ENCODE data around the gene CD6.
"Not testable (repeated sequence)": the region's sequence is repeated elsewhere in the genome, so short reads cannot be mapped to it uniquely, and the experiment has no call there.

CD6 gene

DNA sequence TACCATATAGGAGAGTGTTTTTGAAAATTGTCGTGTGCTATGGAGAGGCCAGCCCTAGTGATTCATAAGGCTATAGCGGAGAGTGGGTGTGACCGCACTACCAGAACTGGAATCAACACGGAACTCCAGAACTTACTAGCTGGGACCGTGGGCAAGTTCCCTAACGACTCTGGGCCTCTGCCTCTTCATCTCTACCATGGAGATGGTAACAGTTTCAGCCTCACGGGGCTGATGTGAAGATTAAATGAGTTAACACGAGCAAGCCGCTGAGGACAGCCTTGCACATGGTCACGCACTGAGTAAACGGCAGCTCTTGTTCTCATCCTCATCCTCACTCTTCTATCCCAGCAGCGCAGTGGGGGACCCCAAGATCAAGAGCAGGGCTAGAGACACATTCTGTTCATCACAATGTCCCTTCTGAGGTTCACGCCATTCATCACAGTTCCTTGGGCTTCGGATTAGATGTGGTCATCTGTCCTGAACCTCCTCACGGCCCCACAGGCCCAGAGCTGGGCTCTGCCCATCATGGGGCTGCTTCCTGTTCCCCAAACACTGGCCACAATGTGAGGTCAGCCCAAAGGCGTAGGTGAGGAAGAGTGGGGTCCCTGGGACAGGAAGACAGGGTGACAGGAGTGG, 83.6 kb downstream of the CD6 start:
- H3K4me3 ChIP-seq (ENCODE audit: low read length): no peak overlapping the region
- no peaks in the 10 kb centered on the region for H3K36me3 ChIP-seq (ENCODE audit: control insufficient read depth, insufficient read depth, low read length)
- no peaks in the 10 kb centered on the region for H3K4me1 ChIP-seq (ENCODE audit: control insufficient read depth, insufficient read depth, low read length)
- H3K27ac ChIP-seq (ENCODE audit: low read depth, low read length): no peak overlapping the region
- no peak overlapping the region for H3K9ac ChIP-seq (ENCODE audit: low read length)
- H3K27me3 ChIP-seq (ENCODE audit: control insufficient read depth, insufficient read depth, low read length): no peaks in the 10 kb centered on the region

DNA sequence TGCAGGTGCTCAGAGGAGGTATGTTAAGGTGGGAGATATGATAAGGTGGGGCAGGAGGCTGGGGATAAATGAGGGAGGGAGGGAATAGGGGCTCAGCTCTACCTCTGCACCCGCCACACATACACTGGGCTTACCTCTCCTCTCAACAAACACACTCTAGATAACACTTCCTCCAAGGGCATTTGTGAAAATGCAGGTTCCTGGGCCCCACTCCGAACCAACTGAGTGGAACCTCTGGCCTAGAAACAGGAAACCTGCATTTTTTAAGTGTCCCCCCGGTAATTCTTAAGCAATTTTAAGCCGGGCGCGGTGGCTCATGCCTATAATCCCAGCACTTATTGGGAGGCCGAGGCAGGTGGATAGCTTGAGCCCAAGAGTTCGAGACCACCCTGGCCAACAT, 84.3 kb downstream of the CD6 start:
- no peak overlapping the region for H3K9ac ChIP-seq (ENCODE audit: low read length)
- no peaks in the 10 kb centered on the region for H3K36me3 ChIP-seq (ENCODE audit: control insufficient read depth, insufficient read depth, low read length)
- no peaks in the 10 kb centered on the region for H3K27me3 ChIP-seq (ENCODE audit: control insufficient read depth, insufficient read depth, low read length)
- no peaks in the 10 kb centered on the region for H3K4me1 ChIP-seq (ENCODE audit: control insufficient read depth, insufficient read depth, low read length)
- no peak overlapping the region for H3K27ac ChIP-seq (ENCODE audit: low read depth, low read length)
- no peak overlapping the region for H3K4me3 ChIP-seq (ENCODE audit: low read length)

DNA sequence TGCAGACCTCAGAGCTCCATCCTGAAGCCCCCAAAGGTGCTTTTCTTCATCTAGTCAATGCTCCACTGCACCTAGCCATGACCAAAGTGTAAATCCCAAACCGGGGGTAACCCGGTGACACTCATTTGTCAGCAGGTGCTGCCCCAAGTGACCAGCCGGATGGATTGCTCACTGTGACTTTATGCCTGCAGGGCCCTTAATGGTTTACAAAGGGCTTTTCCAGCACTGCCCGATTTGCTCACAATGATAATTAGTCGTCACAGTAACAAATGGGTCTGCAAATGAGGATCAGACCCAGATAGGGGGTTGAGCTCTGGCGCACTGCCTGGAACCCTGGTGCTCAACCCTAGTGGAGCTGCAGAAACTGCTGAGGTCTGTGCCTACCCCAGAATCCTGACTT, 85.1 kb downstream of the CD6 start:
- no peak overlapping the region for H3K27ac ChIP-seq (ENCODE audit: low read depth, low read length)
- no peaks in the 10 kb centered on the region for H3K27me3 ChIP-seq (ENCODE audit: control insufficient read depth, insufficient read depth, low read length)
- no peaks in the 10 kb centered on the region for H3K36me3 ChIP-seq (ENCODE audit: control insufficient read depth, insufficient read depth, low read length)
- H3K4me3 ChIP-seq (ENCODE audit: low read length): no peak overlapping the region
- H3K4me1 ChIP-seq (ENCODE audit: control insufficient read depth, insufficient read depth, low read length): no peaks in the 10 kb centered on the region
- no peak overlapping the region for H3K9ac ChIP-seq (ENCODE audit: low read length)

DNA sequence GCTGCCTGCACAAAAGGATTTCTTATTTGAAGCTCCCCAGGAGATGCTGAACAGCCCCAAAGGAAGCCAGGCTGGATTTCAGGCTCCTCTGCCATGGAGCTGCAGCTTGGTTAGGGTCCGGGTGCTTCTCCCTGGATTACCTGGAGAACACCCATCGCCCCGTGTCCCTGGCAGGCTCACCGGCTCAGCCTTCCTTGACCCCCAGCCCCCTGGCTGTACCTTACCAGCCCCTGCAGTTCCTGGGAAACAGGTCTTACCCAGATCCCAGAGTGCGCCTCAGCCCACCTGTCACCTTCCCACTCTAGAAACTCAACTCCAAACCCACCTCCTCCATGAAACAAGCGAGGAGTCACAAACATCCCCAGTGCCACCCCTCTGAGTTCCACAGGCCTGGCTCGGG, 85.5 kb downstream of the CD6 start:
- Histone ChIP-seq H3K9ac (ENCODE audit: low read length) (no peak overlapping the region), H3K4me3 (ENCODE audit: low read length) (no peak overlapping the region), H3K27ac (ENCODE audit: low read depth, low read length) (no peak overlapping the region), H3K36me3 (ENCODE audit: control insufficient read depth, insufficient read depth, low read length) (no peaks in the 10 kb centered on the region), H3K27me3 (ENCODE audit: control insufficient read depth, insufficient read depth, low read length) (no peaks in the 10 kb centered on the region), H3K4me1 (ENCODE audit: control insufficient read depth, insufficient read depth, low read length) (no peaks in the 10 kb centered on the region)

DNA sequence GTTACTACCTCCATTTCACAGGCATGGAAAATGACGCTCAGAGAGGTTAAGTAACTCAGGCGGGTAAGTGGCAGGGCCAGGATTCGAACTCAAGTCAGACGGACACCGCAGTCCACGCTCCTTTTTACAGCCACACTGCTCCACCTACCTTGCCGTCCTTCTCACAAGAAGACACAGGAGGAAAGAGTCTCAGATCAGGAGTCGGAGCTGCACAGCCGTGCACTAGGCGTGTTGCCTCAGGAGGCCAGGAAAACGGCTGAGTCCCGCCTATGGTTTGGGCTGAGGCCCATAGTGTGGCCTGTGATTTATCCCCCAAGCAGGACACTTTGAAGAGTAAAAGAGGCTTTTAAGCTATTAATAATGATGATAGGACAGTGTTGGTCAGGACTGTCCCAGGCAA, 86.1 kb downstream of the CD6 start:
- Histone ChIP-seq H3K4me1 (ENCODE audit: control insufficient read depth, insufficient read depth, low read length) (no peaks in the 10 kb centered on the region), H3K27ac (ENCODE audit: low read depth, low read length) (no peak overlapping the region), H3K36me3 (ENCODE audit: control insufficient read depth, insufficient read depth, low read length) (no peaks in the 10 kb centered on the region), H3K4me3 (ENCODE audit: low read length) (no peak overlapping the region), H3K27me3 (ENCODE audit: control insufficient read depth, insufficient read depth, low read length) (no peaks in the 10 kb centered on the region), H3K9ac (ENCODE audit: low read length) (no peak overlapping the region)

DNA sequence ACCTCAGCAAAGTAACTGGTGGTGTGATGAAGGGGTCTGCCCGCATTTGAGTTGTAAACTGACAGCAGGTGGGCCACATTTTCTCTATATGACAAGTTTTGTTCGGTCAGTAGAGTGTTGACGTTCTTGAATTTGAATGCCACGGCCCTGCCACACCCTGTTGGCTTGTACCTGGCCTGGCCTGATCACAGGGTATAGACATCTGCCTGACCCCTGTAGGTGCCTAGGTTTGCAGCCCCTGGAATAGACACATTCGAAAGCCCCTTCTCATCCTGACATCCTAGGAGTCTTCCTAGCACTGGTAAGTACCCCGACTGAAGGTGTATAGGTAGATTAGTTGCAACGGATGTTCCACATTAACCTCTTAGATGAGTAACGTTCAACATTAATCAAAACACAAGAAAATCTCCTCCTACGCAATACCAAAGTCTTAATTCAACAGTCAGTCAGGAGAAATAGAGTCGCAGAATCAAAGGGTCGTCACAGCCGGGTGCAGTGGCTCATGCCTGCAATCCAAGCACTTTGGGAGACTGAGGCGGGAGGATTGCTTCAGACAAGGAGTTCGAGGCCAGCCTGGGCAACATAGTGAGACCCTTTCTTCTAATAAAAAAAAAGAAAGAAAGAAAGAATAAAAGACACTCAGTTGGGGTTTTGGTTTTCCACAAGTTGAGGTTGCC, 87.2 kb downstream of the CD6 start:
- Histone ChIP-seq H3K27me3 (ENCODE audit: control insufficient read depth, insufficient read depth, low read length) (no peaks in the 10 kb centered on the region), H3K27ac (ENCODE audit: low read depth, low read length) (no peak overlapping the region), H3K36me3 (ENCODE audit: control insufficient read depth, insufficient read depth, low read length) (no peaks in the 10 kb centered on the region), H3K9ac (ENCODE audit: low read length) (no peak overlapping the region), H3K4me3 (ENCODE audit: low read length) (no peak overlapping the region), H3K4me1 (ENCODE audit: control insufficient read depth, insufficient read depth, low read length) (no peaks in the 10 kb centered on the region)

DNA sequence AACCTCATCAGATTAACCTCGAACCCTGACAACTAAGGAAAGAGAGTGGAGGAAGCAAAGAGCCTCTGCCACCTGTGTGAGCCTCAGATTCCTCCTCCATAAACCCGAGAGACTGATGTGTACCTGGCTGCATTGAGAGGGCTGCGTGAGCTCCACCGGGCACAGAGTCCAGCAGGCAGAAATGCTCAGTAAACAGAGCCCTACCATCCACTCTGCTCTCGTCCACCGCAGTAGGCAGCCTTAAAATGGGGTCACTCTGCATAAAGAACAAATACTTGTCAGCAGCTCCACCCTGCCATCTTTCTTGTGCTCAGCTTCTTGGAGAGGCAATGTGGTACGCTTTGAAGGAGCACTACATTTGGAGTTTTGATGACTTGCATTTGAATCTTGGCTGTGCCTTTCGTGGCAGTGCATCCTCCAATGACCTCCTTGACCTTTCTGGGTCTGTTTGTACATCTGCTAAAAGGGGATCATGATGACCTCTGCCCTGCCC, 87.8 kb downstream of the CD6 start:
- Histone ChIP-seq H3K4me1 (ENCODE audit: control insufficient read depth, insufficient read depth, low read length) (no peaks in the 10 kb centered on the region), H3K36me3 (ENCODE audit: control insufficient read depth, insufficient read depth, low read length) (no peaks in the 10 kb centered on the region), H3K27ac (ENCODE audit: low read depth, low read length) (no peak overlapping the region), H3K27me3 (ENCODE audit: control insufficient read depth, insufficient read depth, low read length) (no peaks in the 10 kb centered on the region), H3K9ac (ENCODE audit: low read length) (no peak overlapping the region), H3K4me3 (ENCODE audit: low read length) (no peak overlapping the region)

DNA sequence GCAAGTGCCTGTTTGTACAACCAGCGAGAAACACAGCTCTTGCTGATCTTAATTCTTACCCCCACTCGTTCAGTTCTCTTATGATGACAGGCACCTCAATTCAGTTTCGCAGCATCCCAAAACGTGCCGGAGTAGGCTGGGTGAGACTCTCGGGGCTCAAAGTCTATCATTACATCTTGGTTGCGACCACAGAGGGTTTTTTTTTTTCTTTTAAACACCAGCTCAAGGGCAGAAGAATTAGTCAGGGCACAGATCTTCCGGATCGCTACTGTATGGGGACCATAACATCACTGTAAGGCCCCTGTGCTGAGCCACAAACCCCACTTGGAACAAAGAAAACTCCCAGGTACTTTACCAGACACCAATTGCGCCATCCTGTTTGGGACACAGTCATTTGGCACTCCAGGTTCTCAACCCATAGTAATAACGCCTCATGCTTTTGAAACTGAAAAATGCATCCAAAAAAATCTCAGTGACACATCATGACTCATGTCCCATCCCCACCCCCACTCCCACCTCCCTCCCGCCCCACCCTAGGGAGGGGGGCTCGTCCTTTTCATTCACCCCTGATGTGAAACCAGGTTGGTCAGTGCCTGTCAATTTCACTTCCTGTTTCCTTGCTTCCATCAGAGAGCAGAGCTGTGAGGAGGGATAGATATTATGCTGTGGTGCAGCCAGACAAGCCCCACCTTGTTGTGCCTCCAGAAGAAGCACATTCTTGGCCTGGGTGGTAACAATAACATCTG, 89.8 kb downstream of the CD6 start:
- Histone ChIP-seq H3K27me3 (ENCODE audit: control insufficient read depth, insufficient read depth, low read length) (no peaks in the 10 kb centered on the region), H3K9ac (ENCODE audit: low read length) (no peak overlapping the region), H3K36me3 (ENCODE audit: control insufficient read depth, insufficient read depth, low read length) (no peaks in the 10 kb centered on the region), H3K4me1 (ENCODE audit: control insufficient read depth, insufficient read depth, low read length) (no peaks in the 10 kb centered on the region), H3K4me3 (ENCODE audit: low read length) (no peak overlapping the region), H3K27ac (ENCODE audit: low read depth, low read length) (no peak overlapping the region)

DNA sequence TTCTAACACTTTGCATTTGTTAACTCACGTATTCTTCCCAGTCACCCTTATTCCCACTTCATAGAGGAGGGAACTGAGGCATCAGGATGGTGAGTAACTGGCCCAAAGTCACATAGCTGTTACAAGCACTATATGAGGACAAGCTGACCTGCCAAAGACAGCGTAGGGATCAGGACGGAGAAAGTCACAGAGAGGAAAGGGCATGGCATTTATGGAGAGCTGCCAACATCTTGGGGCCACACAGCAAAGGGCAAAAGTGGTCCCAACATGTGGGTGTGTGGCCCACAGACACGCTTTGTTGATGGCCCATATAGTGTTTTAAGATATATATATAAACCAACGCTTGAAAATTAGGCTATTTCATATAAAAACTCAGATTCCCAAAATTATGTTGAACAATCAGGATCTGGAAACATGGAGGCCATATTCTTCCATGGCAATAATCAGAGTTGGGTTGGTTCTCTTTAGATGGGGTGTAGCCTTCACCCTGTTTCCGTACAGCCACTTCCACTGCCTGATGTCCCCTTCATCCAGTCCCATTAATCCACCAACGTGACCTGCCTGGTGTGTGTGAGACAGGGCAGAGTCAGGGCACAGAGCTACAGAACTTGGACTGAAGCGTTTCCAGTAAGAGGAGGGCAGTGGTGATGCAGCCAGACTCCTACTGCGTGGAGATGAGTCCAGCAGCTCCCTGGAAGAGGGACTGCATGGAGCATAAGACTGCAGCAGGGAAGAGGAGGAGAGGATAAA, 90.9 kb downstream of the CD6 start:
- H3K4me3 ChIP-seq (ENCODE audit: low read length): no peak overlapping the region
- no peaks in the 10 kb centered on the region for H3K36me3 ChIP-seq (ENCODE audit: control insufficient read depth, insufficient read depth, low read length)
- no peaks in the 10 kb centered on the region for H3K4me1 ChIP-seq (ENCODE audit: control insufficient read depth, insufficient read depth, low read length)
- H3K27ac ChIP-seq (ENCODE audit: low read depth, low read length): no peak overlapping the region
- H3K27me3 ChIP-seq (ENCODE audit: control insufficient read depth, insufficient read depth, low read length): no peaks in the 10 kb centered on the region
- no peak overlapping the region for H3K9ac ChIP-seq (ENCODE audit: low read length)

DNA sequence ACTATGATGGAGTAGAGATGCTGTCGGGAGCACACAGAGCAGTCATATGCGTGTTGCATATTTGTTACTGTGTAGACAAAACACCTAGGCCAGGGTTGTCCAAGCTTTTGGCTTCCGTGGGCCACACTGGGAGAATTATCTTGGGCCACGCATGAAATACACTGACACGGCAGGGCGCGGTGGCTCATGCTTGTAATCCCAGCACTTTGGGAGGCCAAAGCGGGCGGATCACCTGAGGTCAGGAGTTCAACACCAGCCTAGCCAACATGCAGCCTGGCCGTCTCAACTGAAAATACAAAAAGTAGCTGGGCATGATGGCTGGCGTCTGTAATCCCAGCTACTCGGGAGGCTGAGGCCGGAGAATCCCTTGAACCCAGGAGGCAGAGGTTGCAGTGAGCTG, 93.8 kb downstream of the CD6 start:
- not testable (repeated sequence) for H3K4me3 ChIP-seq (ENCODE audit: low read length); H3K4me1 ChIP-seq (ENCODE audit: control insufficient read depth, insufficient read depth, low read length); H3K27me3 ChIP-seq (ENCODE audit: control insufficient read depth, insufficient read depth, low read length); H3K9ac ChIP-seq (ENCODE audit: low read length); H3K27ac ChIP-seq (ENCODE audit: low read depth, low read length); H3K36me3 ChIP-seq (ENCODE audit: control insufficient read depth, insufficient read depth, low read length)

DNA sequence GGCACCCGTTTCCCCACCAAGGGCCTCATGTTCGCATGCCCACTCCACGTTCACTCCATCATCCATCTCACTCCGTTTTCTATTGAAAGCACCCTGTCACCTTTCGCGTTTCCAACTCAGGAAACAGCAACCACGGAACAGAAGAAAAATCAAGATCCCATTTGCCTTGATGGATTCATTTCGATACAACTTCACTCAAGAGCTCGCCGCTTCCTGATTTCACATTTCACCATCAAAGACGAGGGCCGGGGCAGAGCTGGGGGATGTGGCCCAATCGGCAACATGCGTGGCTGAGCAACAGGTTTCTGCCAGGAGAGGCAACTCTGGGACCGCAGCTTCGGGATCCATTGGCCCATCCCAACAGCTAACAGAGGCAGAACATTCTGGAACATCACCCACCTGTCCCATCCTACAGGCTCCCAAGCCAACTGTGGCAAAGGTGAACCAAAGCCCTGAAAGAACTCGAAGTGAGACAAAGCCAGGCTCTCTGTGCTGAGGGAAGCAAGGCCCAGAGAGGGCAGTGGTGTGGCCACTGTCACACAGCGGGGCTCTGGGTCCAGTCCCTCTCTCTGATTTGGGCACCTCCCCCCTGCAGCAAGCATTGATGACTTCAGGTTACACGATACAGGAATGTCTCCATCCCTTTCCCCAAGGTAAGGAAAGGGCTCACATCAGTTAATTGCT, 94.6 kb downstream of the CD6 start:
- H3K27ac ChIP-seq (ENCODE audit: low read depth, low read length): no peak overlapping the region
- peaks cover 2% of the 10 kb centered on the region for H3K4me1 ChIP-seq (ENCODE audit: control insufficient read depth, insufficient read depth, low read length)
- H3K9ac ChIP-seq (ENCODE audit: low read length): no peak overlapping the region
- no peaks in the 10 kb centered on the region for H3K27me3 ChIP-seq (ENCODE audit: control insufficient read depth, insufficient read depth, low read length)
- no peak overlapping the region for H3K4me3 ChIP-seq (ENCODE audit: low read length)
- H3K36me3 ChIP-seq (ENCODE audit: control insufficient read depth, insufficient read depth, low read length): no peaks in the 10 kb centered on the region

DNA sequence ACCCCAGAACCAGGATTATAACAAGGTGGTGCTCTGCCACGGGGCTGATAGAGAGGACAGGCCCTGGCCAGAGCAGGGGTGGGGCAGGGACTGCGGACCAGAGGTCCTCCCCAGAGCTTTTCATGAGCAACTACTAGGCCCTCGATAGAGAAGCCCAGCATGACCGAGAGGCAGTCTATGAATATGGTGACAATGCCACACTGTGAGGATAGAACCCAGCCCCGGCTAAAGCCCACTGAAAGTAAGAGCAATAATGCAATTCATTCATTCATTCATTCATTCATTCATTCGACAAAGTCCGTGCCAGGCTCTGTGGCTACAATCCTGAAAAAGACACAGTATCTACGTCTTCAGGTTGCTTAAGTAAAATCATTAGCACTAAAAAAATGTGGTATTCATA, 95.2 kb downstream of the CD6 start:
- Histone ChIP-seq H3K4me3 (ENCODE audit: low read length) (no peak overlapping the region), H3K9ac (ENCODE audit: low read length) (no peak overlapping the region), H3K27ac (ENCODE audit: low read depth, low read length) (no peak overlapping the region), H3K27me3 (ENCODE audit: control insufficient read depth, insufficient read depth, low read length) (no peaks in the 10 kb centered on the region), H3K4me1 (ENCODE audit: control insufficient read depth, insufficient read depth, low read length) (peaks cover 8% of the 10 kb centered on the region), H3K36me3 (ENCODE audit: control insufficient read depth, insufficient read depth, low read length) (no peaks in the 10 kb centered on the region)
